Suprapubic skin (tissue), 3 donors: ENCODE results near the gene LUZP2.

Experiments
- POLR2AphosphoS5 ChIP-seq, 3 donors: sonication (generic); formaldehyde crosslinking; IDR thresholded peaks; one replicate each; pipeline ENCODE4 v1.6.1; 2017; ENCODE audit warnings: antibody characterized with exemption in 3 of 3
- TF ChIP-seq, protein P1 (sequence below), 2 donors: fragments of 200-600 bp in 1 of 2; fragments of 450-650 bp in 1 of 2; sonication (generic) in 1 of 2; IDR thresholded peaks; one replicate each; pipeline ENCODE4 v1.5.1; 2016 to 2019; ENCODE audit warnings: antibody characterized with exemption in 2 of 2, mild to moderate bottlenecking in 1 of 2, moderate library complexity in 1 of 2

DNA sequence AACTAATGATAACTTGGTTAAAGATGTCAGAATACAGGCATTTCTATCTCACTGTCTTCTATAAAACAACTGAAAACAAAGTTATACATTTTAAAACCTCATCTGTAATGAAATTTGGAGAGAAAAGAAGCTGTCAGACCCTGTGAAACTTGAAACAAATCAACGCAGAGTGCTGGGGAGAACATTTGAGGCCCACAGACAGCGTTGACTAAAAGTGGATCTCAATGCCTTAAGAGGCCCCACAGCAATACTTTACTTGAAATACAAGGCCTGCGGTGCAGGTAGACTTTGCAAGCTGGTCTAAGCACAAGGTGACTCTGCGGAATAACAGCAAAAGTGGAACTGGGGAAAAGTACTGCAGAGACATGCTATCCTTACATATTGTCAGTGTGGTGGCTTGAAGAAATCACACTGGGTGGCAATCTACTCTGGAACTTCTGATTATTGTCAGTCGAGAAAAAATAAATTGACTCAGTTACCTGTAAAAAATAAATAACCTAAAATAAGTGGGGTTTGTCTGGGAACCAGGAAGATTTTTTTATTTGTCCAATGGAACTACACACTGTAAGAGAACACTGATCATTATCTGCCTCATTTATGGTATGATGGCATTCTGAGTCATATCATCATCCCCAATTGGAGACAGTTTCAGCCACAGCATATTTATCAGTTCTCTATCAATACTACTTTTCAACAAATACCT, 138.9 kb downstream of the LUZP2 start:
- no peak for TF ChIP-seq POLR2AphosphoS5 (IDR thresholded peaks at IDR 0.05)
- TF ChIP-seq, protein P1, sequence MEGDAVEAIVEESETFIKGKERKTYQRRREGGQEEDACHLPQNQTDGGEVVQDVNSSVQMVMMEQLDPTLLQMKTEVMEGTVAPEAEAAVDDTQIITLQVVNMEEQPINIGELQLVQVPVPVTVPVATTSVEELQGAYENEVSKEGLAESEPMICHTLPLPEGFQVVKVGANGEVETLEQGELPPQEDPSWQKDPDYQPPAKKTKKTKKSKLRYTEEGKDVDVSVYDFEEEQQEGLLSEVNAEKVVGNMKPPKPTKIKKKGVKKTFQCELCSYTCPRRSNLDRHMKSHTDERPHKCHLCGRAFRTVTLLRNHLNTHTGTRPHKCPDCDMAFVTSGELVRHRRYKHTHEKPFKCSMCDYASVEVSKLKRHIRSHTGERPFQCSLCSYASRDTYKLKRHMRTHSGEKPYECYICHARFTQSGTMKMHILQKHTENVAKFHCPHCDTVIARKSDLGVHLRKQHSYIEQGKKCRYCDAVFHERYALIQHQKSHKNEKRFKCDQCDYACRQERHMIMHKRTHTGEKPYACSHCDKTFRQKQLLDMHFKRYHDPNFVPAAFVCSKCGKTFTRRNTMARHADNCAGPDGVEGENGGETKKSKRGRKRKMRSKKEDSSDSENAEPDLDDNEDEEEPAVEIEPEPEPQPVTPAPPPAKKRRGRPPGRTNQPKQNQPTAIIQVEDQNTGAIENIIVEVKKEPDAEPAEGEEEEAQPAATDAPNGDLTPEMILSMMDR (IDR thresholded peaks at IDR 0.05) = no peak
